Activated naive CD8-positive, alpha-beta T cell treated with anti-CD3 and anti-CD28 coated beads, Interleukin-2, amount 50 U/mL, for 16 hours (primary cell): ENCODE results near the gene ZYG11B.
A peak's percentile ranks its signal among the peaks of the same experiment; 100 is the strongest.
"Not testable (repeated sequence)": the region's sequence is repeated elsewhere in the genome, so short reads cannot be mapped to it uniquely, and the experiment has no call there.

Experiments
- DNase-seq: peaks from one replicate; pipeline ENCODE4 v3.0.0-alpha.2; 2020; ENCODE audit warnings: low read depth, low spot score

ZYG11B gene

DNA sequence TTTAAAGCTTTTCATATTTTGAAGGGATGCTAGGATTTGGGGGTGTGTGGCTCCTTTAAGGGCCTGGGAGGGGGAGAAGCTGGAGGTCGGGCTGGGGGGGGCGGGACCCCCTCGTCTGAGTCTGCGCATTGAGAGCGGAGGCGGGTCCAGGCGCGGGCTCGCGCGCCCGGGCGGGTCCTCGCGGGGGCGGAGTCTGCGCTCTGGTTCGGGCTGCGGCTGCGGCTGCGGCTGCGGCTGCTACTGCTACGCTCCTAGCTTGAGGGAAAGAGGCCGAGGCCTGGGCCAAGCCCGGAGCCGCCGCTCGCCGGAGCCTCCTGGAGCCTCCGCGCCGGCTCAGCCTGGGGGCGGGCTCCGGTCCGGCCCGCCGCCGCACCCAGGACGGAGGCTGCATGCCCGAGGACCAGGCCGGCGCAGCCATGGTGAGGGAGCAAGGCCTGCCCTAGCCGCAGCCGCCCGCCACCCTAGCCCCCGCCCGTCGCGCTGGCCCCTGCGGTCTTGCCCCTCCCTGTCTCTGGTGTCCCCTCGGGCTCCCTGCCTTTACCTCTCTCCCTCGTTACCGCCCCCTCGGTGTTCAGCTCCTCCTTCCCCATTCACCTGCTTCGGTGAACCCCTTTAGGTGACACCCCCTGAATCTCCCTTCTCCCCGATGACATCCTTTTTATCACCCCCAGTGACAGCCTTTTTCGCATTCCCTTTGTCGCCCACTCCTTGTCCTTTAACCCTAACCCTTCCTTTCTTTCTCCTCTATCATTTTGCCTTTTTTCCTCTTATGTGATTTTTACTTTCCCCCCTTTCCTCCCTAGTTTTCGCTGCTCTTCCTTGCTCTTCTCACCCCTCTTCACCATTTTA, at the start of gene ZYG11B:
TSS of gene ZYG11B (plus strand) at position 189 of the 849 bp plus-strand sequence. CDS start at position 390, 201 bp downstream.
- peak; percentile 83 for DNase-seq

DNA sequence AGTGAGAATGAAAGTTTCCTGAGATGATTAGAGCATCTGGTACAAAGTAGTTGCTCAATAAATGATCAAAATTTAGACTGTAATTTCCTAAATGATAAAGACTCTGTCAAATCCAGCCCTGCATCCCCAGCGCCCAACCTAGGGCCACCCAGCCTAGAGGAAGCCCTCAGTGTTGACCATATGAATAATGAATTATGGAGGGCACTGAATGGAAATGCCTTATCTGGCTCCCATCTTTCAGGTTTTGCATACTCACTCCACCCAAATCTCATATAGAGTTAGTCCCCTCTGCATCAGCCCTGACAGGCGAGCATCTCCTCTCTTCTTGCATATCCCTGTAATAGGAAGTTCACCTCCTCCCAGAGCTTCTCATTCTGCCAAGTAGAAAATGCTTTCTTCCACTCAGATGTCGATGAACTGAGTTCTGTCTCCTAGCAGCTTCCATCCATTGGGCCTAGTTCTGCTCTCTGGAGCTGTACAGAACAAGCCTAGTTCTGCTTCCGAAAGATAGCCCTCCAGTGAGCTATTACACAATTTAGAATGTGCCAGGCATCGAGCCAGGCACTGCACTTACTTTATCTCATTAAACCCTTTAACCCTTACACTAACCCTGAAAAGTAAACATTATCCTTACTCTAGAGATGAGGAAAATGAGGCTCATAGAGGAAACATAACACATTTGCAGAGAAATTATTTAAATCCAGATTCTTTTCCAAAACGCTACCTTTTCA, 49.0 kb upstream of the ZYG11B start:
- no peak for DNase-seq

DNA sequence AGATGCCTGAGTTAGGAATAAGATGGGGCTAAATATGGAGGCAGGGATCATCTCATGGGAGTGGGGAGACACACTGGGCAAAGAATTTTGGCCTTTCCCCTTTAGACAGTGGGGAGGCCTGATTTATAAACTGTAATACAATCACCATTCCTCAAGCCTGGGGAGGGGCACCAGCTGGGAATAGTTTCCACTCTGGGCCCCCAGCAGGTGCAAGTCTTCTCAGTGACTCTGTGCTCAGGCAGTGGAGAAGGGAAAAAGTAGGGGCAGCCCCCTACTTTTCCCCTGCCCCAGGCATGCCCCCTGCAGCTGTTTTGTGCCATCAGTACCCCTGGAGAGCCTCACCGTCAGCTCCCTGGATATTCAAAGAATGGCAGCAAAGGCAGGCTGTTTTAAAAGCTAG, 47.2 kb upstream of the ZYG11B start:
- DNase-seq = no peak

GRCh38 chr1:52679498-52679897, 46.8 kb upstream of the ZYG11B start:
- no peak for DNase-seq

- DNase-seq = no peak
Observed at GRCh38 chr1:52680353-52680752, 45.9 kb upstream of the ZYG11B start.

- DNase-seq = no peak
Observed at GRCh38 chr1:52681136-52681535, 45.1 kb upstream of the ZYG11B start.

DNA sequence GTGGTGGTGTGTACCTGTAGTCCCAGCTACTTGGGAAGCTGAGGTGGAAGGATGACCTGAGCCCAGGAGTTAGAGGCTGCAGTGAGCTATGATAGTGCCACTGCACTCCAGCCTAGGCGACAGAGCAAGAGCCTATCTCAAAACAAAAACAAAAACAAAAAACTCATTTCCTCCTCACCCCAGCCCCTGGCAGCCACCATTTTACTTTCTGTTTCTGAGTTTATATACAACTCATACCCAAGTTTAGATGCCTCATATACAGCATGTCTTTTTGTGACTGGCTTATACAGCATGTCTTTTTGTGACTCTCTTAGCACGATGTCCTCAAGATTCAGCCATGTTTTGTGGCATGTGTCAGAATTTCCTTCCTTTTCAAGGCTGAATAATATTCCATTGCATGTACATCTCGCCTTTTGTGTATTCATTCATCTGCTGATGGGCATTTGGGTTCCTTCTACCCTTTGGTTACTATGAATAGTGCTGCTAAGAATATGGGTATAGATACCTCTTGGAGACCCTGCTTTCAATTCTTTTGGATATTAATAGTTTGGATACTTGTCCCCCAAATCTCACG, 42.8 kb upstream of the ZYG11B start:
- no peak for DNase-seq

GRCh38 chr1:52684545-52684944, 41.7 kb upstream of the ZYG11B start:
- DNase-seq = no peak

DNA sequence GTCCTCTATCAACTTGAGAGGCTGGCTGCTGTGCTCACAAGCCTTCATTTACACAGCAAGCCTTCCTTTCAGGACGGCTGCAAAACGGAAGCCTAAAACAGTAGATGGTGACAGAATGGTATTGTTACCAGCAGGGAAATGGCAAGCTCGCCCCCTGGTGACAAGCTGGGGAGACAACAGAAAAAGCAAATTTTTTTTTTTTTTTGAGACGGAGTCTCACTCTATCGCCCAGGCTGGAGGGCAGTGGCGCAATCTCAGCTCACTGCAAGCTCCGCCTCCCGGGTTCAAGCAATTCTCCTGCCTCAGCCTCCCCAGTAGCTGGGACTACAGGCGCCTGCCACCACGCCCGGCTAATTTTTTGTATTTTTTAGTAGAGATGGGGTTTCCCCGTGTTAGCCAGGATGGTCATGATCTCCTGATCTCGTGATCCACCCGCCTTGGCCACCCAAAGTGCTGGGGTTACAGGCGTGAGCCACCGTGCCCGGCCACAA, 39.9 kb upstream of the ZYG11B start:
- DNase-seq = peak; percentile 57

DNA sequence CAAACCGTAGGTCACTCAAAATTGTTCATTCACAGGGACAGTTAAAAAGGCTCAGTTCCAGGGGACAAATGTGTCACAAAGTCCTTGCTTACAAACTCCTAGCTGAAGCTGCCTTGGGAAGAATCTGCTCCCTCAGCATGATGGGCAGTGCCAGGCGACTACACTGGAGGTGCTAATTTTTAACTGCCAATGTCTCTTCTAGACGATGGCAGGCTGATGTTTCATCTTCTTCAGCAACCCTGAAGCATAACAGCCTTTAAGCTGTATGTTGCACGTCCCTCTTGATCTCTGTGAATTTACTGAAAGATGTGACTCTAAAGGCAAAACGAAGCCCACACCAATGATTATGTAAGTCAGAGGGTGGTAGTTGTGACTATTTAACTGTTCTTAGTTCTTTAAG, 39.4 kb upstream of the ZYG11B start:
- no peak for DNase-seq

DNA sequence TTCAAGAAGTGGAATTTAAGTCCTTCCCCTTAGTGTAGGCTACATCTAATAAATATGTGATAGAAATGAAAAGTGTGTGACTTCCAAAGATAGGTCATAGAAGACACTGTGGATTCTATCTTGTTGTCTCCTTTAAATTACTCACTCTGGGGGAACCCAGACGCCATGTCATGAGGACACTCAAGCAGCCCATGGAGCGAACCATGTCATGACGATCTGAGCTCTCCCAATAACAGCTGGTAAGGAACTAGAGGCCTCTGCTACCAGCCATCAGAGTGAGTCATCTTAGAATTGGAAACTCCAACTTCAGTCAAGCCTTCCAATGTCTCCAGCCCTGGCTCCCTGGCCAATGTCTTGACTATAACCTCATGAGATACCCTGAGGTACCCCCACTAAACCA, 34.4 kb upstream of the ZYG11B start:
- DNase-seq = no peak

- no peak for DNase-seq
Observed at GRCh38 chr1:52692697-52693096, 33.6 kb upstream of the ZYG11B start.

DNA sequence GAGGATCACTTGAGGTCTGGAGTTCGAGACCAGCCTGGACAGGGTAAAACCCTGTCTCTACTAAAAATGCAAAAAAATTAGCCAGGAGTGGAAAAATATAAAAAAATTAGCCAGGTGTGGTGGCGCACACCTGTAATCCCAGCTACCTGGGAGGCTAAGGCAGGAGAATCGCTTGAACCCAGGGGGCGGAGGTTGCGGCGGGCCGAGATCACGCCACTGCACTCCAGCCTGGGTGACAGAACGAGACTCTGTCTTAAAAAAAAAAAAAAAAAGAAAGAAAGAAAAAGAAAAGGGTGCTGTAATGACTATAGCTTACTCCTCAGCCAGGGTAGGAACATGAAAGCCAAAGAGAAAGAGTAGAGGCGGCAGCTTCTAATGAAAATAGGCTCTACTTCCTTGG, 32.9 kb upstream of the ZYG11B start:
- not testable (repeated sequence) for DNase-seq

DNA sequence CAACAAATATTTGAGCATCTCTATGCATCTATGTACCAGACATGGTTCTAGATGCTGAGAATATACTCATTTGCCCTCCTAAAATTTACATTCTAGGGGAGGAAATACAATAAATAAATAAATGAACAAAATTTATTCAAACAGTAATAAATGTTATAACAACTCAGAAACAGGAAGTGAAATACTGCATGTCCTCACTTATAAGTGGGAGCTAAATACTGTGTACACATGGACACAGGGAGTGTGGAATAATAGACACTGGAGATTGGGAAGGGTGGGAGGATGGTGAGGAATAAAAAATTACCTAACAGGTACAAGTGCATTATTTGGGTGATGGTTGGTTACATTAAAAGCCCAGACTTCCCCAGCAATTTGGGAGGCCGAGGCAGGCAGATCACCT, 32.4 kb upstream of the ZYG11B start:
- no peak for DNase-seq

DNA sequence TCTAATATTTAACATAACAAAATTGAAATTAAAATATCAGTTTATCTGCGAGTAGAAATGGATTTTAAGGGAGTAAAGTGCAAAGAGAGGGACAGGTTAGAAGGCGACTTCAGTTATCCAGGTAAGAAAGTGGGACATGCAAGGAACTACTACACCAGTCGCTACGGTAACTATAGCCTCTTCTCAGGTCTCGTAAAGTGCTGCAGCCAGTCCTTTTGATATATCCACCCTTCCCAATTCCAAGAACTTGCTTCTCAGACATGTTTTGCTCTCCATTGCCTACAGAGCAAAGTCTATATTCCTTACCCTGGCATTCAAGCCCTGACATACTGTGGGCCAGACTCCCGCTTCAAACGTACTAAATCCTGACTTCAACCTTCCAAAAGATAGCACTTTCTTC, 30.6 kb upstream of the ZYG11B start:
- DNase-seq = no peak

GRCh38 chr1:52697795-52698674, 28.2 kb upstream of the ZYG11B start, which contains the start of gene COA7:
Gene COA7, minus strand, starts transcription at chr1:52698347. Its CDS starts 21 bp downstream, at chr1:52698326.
- peak; percentile 22 for DNase-seq

- DNase-seq = peak; percentile 69
Observed at GRCh38 chr1:52702886-52703787, 23.1 kb upstream of the ZYG11B start.

GRCh38 chr1:52706136-52706670, 20.1 kb upstream of the ZYG11B start:
- DNase-seq = no peak

DNA sequence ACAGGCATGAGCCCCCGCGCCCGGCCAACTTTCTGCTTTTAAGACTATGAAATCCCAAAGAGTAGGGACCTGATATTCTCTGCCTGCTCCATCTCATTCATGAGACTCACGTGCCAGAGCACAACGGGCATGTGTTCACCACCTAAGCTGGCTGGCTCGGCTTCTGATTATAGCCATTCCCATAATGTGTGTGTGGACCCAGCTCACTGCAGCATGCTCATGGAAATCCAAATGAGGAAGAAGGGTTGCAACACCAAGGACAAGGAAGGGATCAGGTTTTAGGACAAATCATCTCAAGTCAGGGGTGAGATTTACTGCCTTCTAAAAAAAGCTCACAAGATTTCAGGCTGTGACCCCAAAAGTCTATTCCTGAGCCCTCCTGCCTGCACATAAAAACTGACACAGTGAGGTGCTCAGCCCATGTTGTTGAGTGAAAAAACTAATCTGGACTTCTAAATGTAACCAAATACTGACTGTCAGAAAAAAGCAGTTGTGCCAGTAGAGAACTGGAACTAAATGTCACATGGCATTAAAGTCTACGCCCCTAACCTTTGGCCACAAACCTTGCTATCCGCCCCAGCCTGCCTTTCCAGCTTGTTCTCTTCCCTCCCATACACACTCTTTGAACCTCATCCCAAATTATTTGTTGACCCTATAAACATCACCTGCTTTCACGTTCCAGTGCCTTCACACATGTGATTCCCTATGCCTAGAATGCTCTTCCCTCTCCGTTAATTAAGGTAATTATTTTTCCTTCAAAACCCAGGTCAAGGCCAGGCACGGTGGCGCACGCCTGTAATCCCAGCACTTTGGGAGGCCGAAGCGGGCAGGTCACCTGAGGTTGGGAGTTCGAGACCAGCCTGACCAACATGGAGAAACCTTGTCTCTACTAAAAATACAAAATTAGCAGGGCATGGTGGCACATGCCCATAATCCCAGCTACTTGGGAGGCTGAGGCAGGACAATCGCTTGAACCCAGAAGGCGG, 19.0 kb upstream of the ZYG11B start:
- DNase-seq = no peak
